Measurements from ENCODE around the gene EGLN2. TPM values are rescaled to one million over a fixed set of nuclear protein-coding genes. Genes with fewer than 3 reads are reported as not detected.
A peak's percentile ranks its signal among the peaks of the same experiment; 100 is the strongest.

EGLN2 gene
- total RNA-seq, 1 donor from 2014 or later, result 27.0 TPM

DNA sequence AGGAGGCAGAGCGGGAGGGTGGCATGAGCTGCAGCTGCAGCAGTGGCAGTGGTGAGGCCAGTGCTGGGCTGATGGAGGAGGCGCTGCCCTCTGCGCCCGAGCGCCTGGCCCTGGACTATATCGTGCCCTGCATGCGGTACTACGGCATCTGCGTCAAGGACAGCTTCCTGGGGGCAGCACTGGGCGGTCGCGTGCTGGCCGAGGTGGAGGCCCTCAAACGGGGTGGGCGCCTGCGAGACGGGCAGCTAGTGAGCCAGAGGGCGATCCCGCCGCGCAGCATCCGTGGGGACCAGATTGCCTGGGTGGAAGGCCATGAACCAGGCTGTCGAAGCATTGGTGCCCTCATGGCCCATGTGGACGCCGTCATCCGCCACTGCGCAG is 2.0 kb downstream of the EGLN2 start:
- H3K27ac Mint-ChIP-seq, result no peak overlapping the region
- H3K79me2 ChIP-seq (ENCODE audit: low read depth), result peaks cover 68% of the 10 kb centered on the region
- no peaks in the 10 kb centered on the region for H3K9me3 Mint-ChIP-seq
- H3K4me1 Mint-ChIP-seq, result peaks cover 68% of the 10 kb centered on the region
- H3K4me2 ChIP-seq, result peak overlapping the region; percentile 97
- H3K36me3 ChIP-seq, result no peaks in the 10 kb centered on the region
- H3K36me3 Mint-ChIP-seq, result peaks cover 11% of the 10 kb centered on the region
- no peak overlapping the region for H2AFZ ChIP-seq (replicated peaks)
- no peaks in the 10 kb centered on the region for H3K27me3 ChIP-seq
- H3F3A ChIP-seq (ENCODE audit: low read depth), result peaks cover 21% of the 10 kb centered on the region
- no peaks in the 10 kb centered on the region for H3K9me3 ChIP-seq (ENCODE audit: low read depth)
- no peak overlapping the region for H3K27ac ChIP-seq
- H3K4me3 ChIP-seq, result peak overlapping the region; percentile 22
- H3K4me1 ChIP-seq, result peaks cover 28% of the 10 kb centered on the region
- peak overlapping the region; percentile 71 for H3K4me3 Mint-ChIP-seq
- no peak overlapping the region for H3K9ac ChIP-seq
- peaks cover 66% of the 10 kb centered on the region for H4K20me1 ChIP-seq (ENCODE audit: low read depth)
- TF ChIP-seq, protein P1, sequence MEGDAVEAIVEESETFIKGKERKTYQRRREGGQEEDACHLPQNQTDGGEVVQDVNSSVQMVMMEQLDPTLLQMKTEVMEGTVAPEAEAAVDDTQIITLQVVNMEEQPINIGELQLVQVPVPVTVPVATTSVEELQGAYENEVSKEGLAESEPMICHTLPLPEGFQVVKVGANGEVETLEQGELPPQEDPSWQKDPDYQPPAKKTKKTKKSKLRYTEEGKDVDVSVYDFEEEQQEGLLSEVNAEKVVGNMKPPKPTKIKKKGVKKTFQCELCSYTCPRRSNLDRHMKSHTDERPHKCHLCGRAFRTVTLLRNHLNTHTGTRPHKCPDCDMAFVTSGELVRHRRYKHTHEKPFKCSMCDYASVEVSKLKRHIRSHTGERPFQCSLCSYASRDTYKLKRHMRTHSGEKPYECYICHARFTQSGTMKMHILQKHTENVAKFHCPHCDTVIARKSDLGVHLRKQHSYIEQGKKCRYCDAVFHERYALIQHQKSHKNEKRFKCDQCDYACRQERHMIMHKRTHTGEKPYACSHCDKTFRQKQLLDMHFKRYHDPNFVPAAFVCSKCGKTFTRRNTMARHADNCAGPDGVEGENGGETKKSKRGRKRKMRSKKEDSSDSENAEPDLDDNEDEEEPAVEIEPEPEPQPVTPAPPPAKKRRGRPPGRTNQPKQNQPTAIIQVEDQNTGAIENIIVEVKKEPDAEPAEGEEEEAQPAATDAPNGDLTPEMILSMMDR (IDR thresholded peaks at IDR 0.05), result no peak
- TF ChIP-seq EZH2 (IDR thresholded peaks at IDR 0.05) (no peak), EZH2phosphoT487 (IDR thresholded peaks at IDR 0.05) (no peak)
- no peak for DNase-seq (ENCODE audit: low spot score)
- H3K27me3 Mint-ChIP-seq (ENCODE audit: insufficient read depth, low read depth), result peaks cover 10% of the 10 kb centered on the region

DNA sequence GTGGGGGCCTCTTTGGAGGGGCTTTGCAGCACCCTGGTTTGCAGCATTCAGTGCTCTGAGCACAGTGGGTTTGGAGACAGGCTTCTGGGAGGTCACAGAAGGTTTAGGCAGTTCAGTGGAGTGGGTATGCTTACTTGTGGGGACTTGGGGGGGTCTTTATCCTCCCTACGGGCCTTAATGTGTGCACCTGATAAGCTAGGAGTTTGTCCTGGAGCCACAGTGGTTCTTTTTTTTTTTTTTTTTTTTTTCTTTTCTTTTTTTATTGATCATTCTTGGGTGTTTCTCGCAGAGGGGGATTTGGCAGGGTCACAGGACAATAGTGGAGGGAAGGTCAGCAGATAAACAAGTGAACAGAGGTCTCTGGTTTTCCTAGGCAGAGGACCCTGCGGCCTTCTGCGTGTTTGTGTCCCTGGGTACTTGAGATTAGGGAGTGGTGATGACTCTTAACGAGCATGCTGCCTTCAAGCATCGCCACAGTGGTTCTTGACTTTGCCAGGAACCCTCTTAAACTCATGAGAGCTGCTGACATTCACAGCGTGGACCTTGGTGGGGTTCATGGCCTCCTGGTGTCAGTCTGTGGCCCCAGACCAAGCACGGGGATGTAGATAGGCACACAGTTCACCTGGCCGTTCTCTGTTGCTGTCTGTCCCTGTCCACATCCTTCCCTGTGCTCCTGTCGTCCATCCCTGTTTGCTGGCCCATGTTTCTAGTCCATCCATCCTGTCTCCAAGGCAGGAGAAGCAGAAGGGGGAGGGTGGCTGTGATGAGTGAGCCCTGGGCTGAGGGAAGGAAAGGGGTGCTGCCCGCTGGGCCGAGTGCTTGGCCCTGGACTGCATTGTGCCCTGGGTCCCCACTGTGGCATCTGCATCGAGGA is 2.7 kb downstream of the EGLN2 start:
- no peak for DNase-seq (ENCODE audit: low spot score)
- H3K9ac ChIP-seq, result no peak overlapping the region
- peaks cover 72% of the 10 kb centered on the region for H3K79me2 ChIP-seq (ENCODE audit: low read depth)
- peaks cover 10% of the 10 kb centered on the region for H3K27me3 Mint-ChIP-seq (ENCODE audit: insufficient read depth, low read depth)
- no peak overlapping the region for H3K27ac Mint-ChIP-seq
- H3K4me3 Mint-ChIP-seq, result peak overlapping the region; percentile 68
- H3K9me3 Mint-ChIP-seq, result no peaks in the 10 kb centered on the region
- TF ChIP-seq, protein P1 (IDR thresholded peaks at IDR 0.05), result no peak
- TF ChIP-seq EZH2 (IDR thresholded peaks at IDR 0.05) (no peak), EZH2phosphoT487 (IDR thresholded peaks at IDR 0.05) (no peak)
- peaks cover 73% of the 10 kb centered on the region for H4K20me1 ChIP-seq (ENCODE audit: low read depth)
- H3K4me1 ChIP-seq, result peaks cover 34% of the 10 kb centered on the region
- peaks cover 72% of the 10 kb centered on the region for H3K4me1 Mint-ChIP-seq
- no peaks in the 10 kb centered on the region for H3K27me3 ChIP-seq
- H3K36me3 ChIP-seq, result no peaks in the 10 kb centered on the region
- H3K9me3 ChIP-seq (ENCODE audit: low read depth), result no peaks in the 10 kb centered on the region
- H2AFZ ChIP-seq (replicated peaks), result no peak overlapping the region
- H3K4me2 ChIP-seq, result peak overlapping the region; percentile 97
- H3K27ac ChIP-seq, result no peak overlapping the region
- H3F3A ChIP-seq (ENCODE audit: low read depth), result peaks cover 28% of the 10 kb centered on the region
- H3K36me3 Mint-ChIP-seq, result peaks cover 11% of the 10 kb centered on the region
- peak overlapping the region; percentile 22 for H3K4me3 ChIP-seq

DNA sequence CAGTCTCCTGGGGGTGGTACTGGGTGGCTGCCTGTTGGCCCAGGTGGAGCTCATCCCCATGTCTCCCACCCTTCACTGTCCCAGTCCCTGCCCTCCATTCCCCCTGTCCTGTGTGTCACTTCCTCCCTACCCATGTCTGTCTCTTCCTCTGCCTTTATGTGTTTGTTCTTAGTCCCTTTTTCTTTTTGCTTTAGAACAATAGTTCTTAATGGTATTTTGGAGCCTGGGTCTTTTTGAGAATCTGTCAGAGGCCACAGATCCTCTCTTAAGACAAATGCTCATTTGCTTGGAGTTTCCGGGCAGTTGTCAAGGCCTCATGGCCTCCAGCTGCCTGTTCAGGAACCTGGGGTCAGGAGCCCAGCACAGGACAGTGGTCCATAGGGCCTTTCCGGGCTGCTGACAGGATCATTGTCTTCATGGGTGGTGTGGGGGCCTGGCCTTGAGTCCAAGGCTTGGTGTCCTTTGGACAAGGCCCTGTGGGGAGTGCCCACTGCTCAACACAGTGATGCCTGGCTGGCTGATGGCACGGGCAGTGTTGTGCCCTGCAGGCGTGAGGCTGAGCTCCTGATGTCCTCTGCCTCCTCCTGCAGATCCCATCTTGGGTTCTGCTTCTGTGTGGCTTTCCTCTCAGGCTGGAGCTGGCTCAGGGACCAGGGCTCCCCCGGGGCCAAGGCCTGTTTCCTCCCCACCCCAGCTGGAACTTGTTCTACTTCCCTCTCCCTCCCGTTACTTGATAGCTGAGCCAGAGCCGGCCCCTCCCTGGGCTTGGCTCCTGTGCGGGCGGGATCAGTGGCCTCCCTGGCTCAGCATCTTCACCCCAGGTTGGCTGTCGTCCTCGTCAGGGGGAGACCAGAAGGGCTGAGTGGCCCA is 3.5 kb downstream of the EGLN2 start:
- Mint-ChIP-seq H3K27ac (peak overlapping the region; percentile 14), H3K27me3 (ENCODE audit: insufficient read depth, low read depth) (peaks cover 10% of the 10 kb centered on the region), H3K9me3 (no peaks in the 10 kb centered on the region), H3K4me1 (peaks cover 75% of the 10 kb centered on the region), H3K36me3 (peaks cover 12% of the 10 kb centered on the region), H3K4me3 (peak overlapping the region; percentile 74)
- Histone ChIP-seq H3K36me3 (no peaks in the 10 kb centered on the region), H3K4me1 (peaks cover 34% of the 10 kb centered on the region), H2AFZ (replicated peaks) (no peak overlapping the region), H3K27me3 (no peaks in the 10 kb centered on the region), H3K27ac (no peak overlapping the region), H3K79me2 (ENCODE audit: low read depth) (peaks cover 78% of the 10 kb centered on the region), H3K4me2 (peak overlapping the region; percentile 67), H3F3A (ENCODE audit: low read depth) (peaks cover 24% of the 10 kb centered on the region), H3K9ac (no peak overlapping the region), H4K20me1 (ENCODE audit: low read depth) (peaks cover 81% of the 10 kb centered on the region), H3K4me3 (no peak overlapping the region), H3K9me3 (ENCODE audit: low read depth) (no peaks in the 10 kb centered on the region)
- TF ChIP-seq, protein P1 (IDR thresholded peaks at IDR 0.05), result no peak
- TF ChIP-seq EZH2phosphoT487 (IDR thresholded peaks at IDR 0.05) (no peak), EZH2 (IDR thresholded peaks at IDR 0.05) (no peak)
- no peak for DNase-seq (ENCODE audit: low spot score)

Measured in neural progenitor cell (in vitro differentiated cells).